Prostate gland (tissue), 2 donors: Measurements from ENCODE around the gene ABCA2.

Experiments
- POLR2A ChIP-seq: fragments of 450-650 bp; IDR thresholded peaks from one replicate; pipeline ENCODE4 v1.6.1; 2016; ENCODE audit warnings: antibody characterized with exemption, mild to moderate bottlenecking
- POLR2AphosphoS5 ChIP-seq: sonication (generic); formaldehyde crosslinking; IDR thresholded peaks from one replicate; pipeline ENCODE4 v1.6.1; 2017; ENCODE audit warnings: antibody characterized with exemption
- TF ChIP-seq, protein P1 (sequence below), 4 experiments: fragments of 200-600 bp in 2 of 4; fragments of 450-650 bp in 2 of 4; sonication (generic) in 2 of 4; IDR thresholded peaks; 1 replicate in 3 of 4; 2 replicates in 1 of 4; pipeline ENCODE4 v1.5.1; 2016 to 2019; ENCODE audit warnings: antibody characterized with exemption in 4 of 4, mild to moderate bottlenecking in 2 of 4, moderate library complexity in 2 of 4

DNA sequence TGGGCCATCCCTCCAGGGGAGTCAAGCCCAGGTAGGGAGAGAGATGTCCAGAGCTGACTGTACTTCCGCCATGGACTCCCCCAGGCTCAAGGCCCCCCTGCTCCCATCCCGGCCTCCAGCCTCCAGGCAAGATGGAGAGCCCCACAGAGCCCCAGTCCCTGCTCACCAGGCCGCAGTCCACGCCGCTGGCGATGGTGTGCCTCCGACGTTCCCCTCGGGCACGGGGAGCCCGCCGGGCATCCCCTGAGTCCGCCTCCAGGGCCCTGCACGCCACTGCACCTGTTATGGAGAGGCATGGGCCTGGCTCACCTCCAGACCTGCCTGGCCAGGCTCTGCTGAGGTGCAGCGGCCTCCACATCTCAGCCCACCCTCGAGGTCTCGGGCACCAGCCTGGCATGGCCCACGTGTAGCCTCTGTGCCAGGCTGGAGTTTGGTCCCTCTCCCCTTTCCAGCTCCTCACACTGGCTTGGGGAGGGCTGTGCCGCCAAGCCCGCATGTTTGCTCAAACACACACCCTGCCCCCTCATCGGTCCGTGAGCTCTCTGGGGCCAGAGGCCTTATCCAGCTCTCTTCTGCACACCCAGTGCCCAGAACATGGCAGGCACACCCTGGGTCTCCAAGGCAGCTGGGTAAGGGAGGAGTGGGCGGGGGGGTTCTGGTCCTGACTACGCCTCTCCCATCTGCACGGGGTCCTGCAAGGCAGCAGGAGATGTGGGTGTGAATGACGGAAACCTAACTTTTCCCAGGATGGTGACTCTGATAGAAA lies 38.2 kb upstream of the ABCA2 start:
- TF ChIP-seq, protein P1, sequence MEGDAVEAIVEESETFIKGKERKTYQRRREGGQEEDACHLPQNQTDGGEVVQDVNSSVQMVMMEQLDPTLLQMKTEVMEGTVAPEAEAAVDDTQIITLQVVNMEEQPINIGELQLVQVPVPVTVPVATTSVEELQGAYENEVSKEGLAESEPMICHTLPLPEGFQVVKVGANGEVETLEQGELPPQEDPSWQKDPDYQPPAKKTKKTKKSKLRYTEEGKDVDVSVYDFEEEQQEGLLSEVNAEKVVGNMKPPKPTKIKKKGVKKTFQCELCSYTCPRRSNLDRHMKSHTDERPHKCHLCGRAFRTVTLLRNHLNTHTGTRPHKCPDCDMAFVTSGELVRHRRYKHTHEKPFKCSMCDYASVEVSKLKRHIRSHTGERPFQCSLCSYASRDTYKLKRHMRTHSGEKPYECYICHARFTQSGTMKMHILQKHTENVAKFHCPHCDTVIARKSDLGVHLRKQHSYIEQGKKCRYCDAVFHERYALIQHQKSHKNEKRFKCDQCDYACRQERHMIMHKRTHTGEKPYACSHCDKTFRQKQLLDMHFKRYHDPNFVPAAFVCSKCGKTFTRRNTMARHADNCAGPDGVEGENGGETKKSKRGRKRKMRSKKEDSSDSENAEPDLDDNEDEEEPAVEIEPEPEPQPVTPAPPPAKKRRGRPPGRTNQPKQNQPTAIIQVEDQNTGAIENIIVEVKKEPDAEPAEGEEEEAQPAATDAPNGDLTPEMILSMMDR (IDR thresholded peaks at IDR 0.05), result no peak
- no peak for TF ChIP-seq POLR2A
- no peak for TF ChIP-seq POLR2AphosphoS5
